Measurements from ENCODE around the gene MMP7.
"Not testable (repeated sequence)": the region's sequence is repeated elsewhere in the genome, so short reads cannot be mapped to it uniquely, and the experiment has no call there.

MMP7 gene

GRCh38 chr11:102539567-102539966, 9.0 kb upstream of the MMP7 start:
- DNase-seq (ENCODE audit: low read depth in 3 of 3, low spot score in 1 of 3) = no peak

DNA sequence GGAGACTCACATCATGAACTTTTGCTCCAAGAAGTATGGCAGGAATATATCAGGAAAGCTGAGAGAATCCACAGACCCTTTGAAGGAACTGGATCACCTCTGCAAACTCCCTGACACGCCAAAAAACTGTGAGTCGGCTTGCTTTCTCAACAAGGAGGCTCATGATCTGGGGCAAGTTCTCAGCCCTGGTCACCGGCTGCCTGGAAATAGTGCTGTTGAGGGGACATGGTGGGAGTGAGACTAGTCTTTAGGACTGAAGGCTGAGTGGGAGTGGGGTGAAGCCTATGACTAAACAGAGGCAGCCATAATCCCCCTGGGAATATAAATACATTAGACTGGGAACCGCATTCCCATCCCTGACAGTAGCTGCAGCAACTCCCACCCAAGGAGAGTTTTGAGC, 8.4 kb upstream of the MMP7 start:
- DNase-seq (ENCODE audit: low read depth in 3 of 3, low spot score in 1 of 3) = no peak

DNA sequence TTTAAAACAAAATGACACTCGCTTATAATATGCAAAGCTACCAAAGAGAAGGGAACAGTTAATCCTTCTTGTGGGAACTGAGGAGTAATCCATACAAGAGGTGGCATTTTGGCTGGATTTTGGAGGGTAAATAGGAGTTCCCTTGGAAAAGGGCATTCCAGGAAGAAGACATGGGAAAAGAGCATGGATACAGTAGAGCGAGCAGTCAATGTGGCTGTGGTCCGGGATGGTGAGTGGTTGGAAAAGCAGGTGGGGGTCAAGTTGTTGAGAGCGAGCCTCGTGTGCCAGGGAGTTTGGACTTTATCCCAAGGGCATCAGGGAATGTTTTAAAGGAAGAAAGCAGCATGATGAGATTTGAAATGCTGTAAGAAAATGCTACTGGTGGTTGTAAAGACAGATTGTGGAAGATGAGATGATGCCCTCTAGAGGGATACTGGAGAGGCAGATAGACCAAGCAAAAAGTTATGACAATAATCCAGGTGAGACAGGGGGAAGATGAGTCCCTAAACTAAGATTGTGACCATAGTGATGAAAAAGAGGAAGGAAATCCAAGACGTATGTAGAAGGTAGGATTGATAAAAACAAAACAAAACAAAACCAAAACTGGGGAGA, 3.8 kb upstream of the MMP7 start:
- DNase-seq (ENCODE audit: low read depth in 3 of 3, low spot score in 1 of 3) = no peak

DNA sequence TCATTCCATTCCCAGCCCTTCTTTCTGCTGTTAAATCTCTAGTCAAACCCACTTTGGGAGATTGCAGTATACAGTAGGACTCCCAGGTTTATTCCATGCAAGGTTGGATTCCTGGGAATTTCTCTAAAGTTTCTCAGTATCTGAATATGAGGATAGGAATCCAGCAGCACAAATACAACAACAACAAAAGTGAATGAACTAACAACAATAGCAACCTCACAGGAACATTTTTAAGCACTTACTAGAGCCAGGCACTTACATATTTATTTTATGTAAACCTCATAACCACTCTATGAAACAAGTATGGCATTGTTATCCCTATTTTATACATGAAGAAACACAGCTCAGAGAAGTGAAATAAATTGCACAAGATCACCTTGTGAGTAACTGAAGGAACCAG, 1.9 kb downstream of the MMP7 start:
- DNase-seq (ENCODE audit: low read depth in 3 of 3, low spot score in 1 of 3) = no peak

GRCh38 chr11:102527684-102528083, 2.9 kb downstream of the MMP7 start:
- DNase-seq (ENCODE audit: low read depth in 3 of 3, low spot score in 1 of 3) = no peak

GRCh38 chr11:102527041-102527440, 3.5 kb downstream of the MMP7 start:
- no peak for DNase-seq (ENCODE audit: low read depth in 3 of 3, low spot score in 1 of 3)

- no peak for DNase-seq (ENCODE audit: low read depth in 3 of 3, low spot score in 1 of 3)
Observed at GRCh38 chr11:102523887-102524286, 6.7 kb downstream of the MMP7 start.

DNA sequence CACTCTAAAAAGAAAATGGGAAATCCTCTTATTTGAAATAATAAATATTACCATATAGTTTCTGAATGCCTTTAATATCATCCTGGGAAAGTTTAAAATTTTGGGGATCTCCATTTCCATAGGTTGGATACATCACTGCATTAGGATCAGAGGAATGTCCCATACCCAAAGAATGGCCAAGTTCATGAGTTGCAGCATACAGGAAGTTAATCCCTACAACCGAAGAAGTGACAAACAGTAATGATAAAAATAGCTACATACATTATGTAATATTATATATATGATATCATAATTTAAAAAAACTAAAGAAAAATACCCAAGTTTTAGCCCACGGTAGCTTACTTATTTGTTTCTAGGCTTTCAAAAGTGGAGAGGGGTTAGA, 7.4 kb downstream of the MMP7 start:
- DNase-seq (ENCODE audit: low read depth in 3 of 3, low spot score in 1 of 3) = no peak

DNA sequence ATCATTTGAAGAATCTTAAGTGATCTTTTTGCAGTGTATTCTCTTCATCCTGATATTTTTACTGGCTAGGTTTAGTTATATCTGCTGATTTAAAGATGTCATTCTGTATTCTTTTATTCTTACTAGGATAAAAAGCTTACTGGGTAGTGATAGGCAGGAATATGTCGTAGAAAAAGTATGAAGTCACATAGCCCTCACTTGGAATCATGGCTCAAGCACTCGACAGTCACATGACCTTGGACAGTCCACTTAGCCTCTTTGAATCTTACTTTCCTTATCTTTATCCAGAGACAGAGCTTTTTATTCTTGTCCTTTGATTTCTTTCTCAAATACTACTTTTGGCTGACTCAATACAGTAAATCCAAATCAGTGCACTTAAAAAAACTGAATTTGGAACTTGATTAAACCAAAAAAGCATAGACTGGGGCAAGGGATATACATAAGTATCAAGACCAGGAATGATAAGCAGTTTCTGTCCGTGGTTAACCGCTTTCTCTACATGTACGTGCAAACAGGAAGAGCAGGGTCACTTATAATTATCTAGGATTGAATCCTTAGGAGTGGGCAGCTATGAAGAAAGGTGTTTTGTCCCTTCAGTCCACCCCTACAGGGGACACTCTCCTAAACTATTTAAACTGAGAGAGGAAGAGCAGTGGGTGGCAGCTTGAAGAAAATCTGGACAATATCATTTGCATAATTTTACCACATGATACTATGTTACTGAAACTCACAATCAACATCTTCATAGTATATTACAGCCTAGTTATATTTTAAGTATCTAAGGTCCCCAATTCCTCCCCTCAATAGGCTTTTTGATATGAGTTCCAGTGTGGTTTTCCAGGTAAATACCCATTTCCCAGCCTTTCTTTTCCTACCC, 8.0 kb downstream of the MMP7 start:
- no peak for DNase-seq (ENCODE audit: low read depth in 3 of 3, low spot score in 1 of 3)

DNA sequence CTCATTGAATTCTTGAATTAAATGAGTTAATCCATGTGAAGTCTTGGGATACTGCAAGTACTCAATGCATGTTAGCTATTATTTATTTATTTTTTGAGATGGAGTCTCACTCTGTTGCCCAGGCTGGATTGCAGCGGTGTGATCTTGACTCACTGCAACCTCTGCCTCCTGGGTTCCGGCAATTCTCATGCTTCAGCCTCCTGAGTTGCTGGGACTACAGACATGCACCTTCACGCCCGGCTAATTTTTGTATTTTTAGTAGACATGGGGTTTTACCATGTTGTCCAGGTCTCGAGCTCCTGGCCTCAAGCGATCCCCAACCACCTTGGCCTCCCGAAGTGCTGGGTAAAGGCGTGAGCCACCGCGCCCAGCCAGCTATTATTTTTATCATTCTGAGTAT, 9.4 kb downstream of the MMP7 start:
- no peak for DNase-seq (ENCODE audit: low read depth in 3 of 3, low spot score in 1 of 3)

DNA sequence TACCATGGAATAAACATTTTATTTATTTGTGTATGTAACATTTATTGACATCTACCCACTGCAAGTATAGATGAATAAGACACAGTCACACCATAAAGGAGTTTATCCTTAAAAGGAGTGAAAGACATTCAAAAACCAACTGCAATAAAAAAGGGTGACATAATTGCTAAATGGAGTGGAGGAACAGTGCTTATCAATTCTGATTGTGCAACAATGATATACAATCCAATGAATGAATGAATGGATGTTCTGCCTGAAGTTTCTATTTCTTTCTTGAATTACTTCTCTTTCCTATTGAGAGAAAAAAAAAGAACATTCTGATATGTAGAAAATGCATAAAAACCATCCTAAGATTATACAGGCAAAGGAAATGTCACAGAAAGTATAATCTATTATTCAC, 10.0 kb downstream of the MMP7 start:
- DNase-seq (ENCODE audit: low read depth in 3 of 3, low spot score in 1 of 3) = no peak

- DNase-seq (ENCODE audit: low read depth in 3 of 3, low spot score in 1 of 3) = no peak
Observed at GRCh38 chr11:102518296-102519094, 12.1 kb downstream of the MMP7 start.

- DNase-seq (ENCODE audit: low read depth in 3 of 3, low spot score in 1 of 3) = no peak
Observed at GRCh38 chr11:102517670-102518069, 12.9 kb downstream of the MMP7 start.

DNA sequence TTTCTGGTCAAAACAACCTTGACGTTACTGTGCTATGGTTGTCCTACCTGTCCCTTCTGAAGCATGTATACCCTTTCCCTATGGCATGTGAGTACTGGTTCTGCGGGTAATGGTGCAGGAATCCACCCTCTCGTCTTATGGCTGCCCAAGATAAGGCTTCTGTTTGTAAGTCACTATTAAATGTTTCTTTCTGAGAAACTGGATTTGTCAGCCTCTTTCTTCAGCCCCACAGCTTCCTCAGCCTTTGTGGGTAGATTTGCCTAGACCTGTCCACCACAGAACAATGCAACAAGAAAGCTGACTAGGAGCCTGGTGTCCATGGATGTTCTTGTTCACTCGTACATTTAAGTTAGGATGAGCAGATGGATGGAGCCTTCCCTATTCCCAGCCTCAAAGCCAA, 14.4 kb downstream of the MMP7 start:
- DNase-seq (ENCODE audit: low read depth in 3 of 3, low spot score in 1 of 3) = no peak

DNA sequence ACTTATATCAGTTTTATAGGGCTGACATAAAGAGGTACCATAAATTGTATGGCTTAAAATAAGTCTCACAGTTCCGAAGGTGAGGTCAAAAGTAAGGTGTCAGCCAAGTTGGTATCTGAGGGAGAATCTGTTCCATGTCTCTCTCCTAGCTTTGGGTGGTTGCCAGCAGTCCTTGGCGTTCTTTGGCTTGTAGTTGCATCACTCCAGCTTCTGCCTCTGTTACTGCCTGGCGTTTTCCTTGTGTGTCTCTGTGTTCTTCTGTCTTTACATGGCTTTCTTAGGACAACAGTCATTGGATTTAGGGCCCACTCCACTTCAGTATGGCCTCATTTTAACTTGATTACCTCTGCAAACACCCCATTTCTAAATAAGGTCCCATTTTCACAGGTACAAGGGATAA, 16.7 kb downstream of the MMP7 start:
- no peak for DNase-seq (ENCODE audit: low read depth in 3 of 3, low spot score in 1 of 3)

DNA sequence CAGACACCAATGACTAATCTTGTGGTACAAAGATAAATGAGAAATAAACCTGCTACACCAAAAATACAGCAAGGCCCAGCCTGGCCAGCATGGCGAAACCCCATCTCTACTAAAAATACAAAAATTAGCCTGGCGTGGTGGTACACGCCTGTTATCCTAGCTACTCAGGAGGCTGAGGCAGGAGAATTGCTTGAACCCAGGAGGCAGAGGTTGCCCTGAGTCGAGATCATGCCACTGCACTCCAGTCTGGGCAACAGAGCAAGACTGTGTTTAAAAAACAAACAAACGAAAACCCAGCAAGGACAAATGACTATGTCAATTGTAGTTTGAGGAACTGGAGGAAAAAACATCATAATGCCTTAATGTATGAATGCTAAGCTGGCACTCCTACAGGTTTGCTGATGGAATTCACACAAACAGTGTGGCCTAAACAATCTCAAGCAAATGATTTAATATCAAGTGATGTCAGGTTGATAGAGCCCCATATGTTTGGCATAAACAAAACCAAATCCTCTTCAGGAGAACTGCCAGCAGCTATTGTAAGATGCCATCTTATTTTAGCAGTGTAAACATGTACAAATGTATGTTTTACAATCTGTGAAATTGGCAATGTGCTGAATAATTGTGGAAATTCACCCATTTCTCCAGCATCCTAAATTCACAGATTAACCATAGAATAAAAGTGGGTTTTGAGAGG, 20.0 kb downstream of the MMP7 start:
- DNase-seq (ENCODE audit: low read depth in 3 of 3, low spot score in 1 of 3) = no peak

- DNase-seq (ENCODE audit: low read depth in 3 of 3, low spot score in 1 of 3) = not testable (repeated sequence)
Observed at GRCh38 chr11:102502831-102503230, 27.7 kb downstream of the MMP7 start.

GRCh38 chr11:102500829-102501228, 29.7 kb downstream of the MMP7 start:
- DNase-seq (ENCODE audit: low read depth in 3 of 3, low spot score in 1 of 3) = no peak

- DNase-seq (ENCODE audit: low read depth in 3 of 3, low spot score in 1 of 3) = no peak
Observed at GRCh38 chr11:102499931-102500330, 30.6 kb downstream of the MMP7 start.

DNA sequence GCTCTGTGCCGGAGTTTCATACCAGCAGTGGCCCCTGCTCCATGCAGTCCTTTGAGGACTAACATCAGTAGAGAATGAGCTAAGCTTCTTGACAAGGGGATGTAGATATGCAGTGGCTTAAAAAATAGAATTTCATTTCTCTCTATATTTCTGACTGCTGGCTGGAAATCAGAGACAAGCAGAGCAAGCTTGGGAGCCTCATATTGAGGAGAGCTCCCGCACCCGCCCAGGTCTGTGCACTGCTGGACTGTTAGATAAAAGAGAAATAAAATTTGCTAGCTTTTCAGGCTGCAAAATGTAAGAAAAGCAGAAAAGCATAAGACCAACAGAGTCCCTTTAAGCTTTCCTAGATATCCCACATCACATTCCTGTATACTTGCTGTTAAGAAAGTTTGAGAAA, 31.4 kb downstream of the MMP7 start:
- no peak for DNase-seq (ENCODE audit: low read depth in 3 of 3, low spot score in 1 of 3)

DNA sequence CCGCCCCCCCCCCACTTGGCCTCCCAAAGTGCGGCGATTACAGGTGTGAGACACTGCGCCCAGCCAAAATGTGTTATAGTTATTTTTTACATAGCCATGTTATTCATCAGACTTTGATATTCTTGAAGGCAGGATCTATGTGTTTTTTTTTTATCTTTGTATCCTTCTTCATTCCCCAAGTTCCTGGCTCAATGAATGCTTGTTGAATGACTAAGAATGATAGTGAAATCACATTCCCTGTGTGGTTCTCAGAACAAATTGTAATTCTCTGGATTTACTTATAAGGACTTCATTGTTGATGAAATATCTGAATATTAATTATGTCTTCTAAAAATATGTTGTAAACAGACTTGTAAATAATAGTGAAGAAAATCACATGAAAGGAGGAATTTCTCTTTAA, 33.5 kb downstream of the MMP7 start:
- DNase-seq (ENCODE audit: low read depth in 3 of 3, low spot score in 1 of 3) = no peak

All from stimulated activated CD4-positive, alpha-beta T cell treated with anti-CD3 and anti-CD28 coated beads, TNF-alpha, amount 100 ng/mL, for 1 hour (primary cell).